Breast epithelium (tissue), 3 donors: ENCODE data around the gene ADCK1.

Experiments
- POLR2A ChIP-seq: fragments of 450-650 bp; IDR thresholded peaks from one replicate; pipeline ENCODE4 v1.6.1; 2016; ENCODE audit warnings: antibody characterized with exemption, mild to moderate bottlenecking, moderate library complexity
- POLR2AphosphoS5 ChIP-seq, 3 donors: sonication (generic); formaldehyde crosslinking; IDR thresholded peaks; one replicate each; pipeline ENCODE4 v1.6.1; 2017; ENCODE audit warnings: antibody characterized with exemption in 3 of 3
- TF ChIP-seq, protein P1 (sequence below), 3 donors: fragments of 450-650 bp; IDR thresholded peaks; one replicate each; pipeline ENCODE4 v1.5.1; 2016 to 2017; ENCODE audit warnings: antibody characterized with exemption in 3 of 3, mild to moderate bottlenecking in 3 of 3, moderate library complexity in 3 of 3

DNA sequence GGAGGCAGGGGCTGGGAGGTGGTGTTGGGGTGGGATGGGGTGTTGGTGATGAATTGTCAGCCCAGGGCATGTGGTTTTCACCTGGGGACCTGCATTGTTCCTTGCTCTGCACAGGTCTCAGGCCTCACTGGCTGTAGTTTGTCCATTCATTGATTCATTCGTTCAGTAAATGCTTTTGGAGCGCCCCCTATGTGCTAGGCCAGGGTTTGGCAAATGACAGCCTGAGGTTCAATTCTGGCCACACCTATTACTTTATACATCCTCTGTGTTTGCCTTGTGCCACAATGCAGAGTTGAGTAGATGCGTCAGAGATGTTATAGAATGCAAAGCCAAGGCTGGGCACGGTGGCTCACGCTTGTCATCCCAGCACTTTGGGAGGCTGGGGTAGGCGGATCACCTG, 4.7 kb downstream of the ADCK1 start:
- TF ChIP-seq POLR2A = no peak
- TF ChIP-seq, protein P1, sequence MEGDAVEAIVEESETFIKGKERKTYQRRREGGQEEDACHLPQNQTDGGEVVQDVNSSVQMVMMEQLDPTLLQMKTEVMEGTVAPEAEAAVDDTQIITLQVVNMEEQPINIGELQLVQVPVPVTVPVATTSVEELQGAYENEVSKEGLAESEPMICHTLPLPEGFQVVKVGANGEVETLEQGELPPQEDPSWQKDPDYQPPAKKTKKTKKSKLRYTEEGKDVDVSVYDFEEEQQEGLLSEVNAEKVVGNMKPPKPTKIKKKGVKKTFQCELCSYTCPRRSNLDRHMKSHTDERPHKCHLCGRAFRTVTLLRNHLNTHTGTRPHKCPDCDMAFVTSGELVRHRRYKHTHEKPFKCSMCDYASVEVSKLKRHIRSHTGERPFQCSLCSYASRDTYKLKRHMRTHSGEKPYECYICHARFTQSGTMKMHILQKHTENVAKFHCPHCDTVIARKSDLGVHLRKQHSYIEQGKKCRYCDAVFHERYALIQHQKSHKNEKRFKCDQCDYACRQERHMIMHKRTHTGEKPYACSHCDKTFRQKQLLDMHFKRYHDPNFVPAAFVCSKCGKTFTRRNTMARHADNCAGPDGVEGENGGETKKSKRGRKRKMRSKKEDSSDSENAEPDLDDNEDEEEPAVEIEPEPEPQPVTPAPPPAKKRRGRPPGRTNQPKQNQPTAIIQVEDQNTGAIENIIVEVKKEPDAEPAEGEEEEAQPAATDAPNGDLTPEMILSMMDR (IDR thresholded peaks at IDR 0.05) = no peak
- TF ChIP-seq POLR2AphosphoS5 (IDR thresholded peaks at IDR 0.05) = no peak
